ENCODE data around the gene UNC5B.
A peak's percentile ranks its signal among the peaks of the same experiment; 100 is the strongest.
"Not testable (repeated sequence)": the region's sequence is repeated elsewhere in the genome, so short reads cannot be mapped to it uniquely, and the experiment has no call there.

The UNC5B gene

DNA sequence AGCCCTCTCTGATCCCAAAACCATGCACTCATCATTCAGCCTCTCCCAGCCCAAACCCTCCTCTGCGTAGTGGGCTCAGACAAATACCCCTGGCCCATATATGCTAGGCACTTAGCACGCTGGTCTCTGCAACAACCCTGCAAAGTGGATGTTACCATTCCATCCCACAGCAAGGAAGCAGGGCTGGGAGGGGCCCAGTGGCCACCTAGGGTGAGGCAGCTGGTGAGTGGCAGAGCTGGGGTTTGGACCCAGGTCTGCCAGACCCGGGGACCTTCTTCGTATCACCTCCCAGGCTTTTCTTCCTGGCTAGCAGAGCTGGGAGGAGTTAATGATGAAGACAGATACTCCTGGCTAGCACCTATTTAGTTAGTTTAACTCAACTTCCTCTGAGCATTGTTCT, 73.6 kb downstream of the UNC5B start:
- DNase-seq = no peak

DNA sequence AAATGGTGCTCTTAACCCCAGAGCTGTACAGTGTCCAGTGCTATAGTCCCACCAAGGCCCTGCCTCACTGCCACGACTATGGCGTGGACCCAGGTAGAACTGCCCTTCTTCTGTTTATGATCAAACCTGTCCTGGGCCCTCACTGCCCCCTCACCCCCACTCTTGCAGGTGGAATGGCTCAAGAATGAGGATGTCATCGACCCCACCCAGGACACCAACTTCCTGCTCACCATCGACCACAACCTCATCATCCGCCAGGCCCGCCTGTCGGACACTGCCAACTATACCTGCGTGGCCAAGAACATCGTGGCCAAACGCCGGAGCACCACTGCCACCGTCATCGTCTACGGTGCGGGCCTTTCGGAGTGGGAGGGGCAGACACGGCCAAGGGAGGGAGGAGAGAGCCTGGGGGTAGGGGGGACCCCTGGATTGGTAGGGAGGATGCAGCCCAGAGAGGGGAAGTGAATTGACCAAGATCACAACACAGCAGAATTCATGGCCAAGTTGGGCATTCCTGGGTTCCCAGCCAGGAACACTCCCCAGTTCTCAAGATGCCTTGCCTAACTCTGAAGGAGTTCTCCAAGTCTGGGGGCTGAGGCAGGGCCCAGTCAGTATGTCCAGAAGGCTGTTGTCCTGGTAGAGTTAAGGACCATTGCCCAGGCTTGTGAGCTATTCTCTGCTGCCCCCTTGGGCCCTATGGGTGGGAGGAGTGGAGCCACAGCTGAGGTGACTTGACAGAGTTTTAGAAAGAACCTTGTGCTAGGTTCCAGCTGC, 74.3 kb downstream of the UNC5B start:
- no peak for DNase-seq

DNA sequence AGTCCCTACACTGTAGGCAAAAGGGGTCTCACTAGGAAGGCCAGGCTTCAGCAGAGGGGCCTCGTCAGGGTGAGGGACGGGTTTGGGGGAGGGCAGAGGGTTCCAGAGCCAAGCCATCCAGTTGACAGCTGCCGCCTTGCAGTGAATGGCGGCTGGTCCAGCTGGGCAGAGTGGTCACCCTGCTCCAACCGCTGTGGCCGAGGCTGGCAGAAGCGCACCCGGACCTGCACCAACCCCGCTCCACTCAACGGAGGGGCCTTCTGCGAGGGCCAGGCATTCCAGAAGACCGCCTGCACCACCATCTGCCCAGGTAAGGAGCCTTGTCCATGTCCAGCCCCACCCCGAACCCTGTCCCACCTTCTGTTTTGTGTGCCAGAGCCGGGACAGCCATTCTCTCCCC, 75.1 kb downstream of the UNC5B start:
- no peak for DNase-seq

DNA sequence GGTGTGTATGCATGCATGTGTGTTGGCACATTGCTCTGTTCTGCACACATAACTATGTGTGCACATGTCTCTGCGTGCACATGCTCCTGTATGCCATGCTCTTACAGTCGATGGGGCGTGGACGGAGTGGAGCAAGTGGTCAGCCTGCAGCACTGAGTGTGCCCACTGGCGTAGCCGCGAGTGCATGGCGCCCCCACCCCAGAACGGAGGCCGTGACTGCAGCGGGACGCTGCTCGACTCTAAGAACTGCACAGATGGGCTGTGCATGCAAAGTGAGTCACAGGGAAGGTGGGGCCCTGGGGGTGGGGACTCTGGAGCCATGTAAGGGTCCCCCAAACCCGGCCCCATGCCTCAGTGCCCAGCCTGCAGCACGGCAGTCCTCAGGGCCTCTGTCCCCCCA, 76.1 kb downstream of the UNC5B start:
- no peak for DNase-seq

DNA sequence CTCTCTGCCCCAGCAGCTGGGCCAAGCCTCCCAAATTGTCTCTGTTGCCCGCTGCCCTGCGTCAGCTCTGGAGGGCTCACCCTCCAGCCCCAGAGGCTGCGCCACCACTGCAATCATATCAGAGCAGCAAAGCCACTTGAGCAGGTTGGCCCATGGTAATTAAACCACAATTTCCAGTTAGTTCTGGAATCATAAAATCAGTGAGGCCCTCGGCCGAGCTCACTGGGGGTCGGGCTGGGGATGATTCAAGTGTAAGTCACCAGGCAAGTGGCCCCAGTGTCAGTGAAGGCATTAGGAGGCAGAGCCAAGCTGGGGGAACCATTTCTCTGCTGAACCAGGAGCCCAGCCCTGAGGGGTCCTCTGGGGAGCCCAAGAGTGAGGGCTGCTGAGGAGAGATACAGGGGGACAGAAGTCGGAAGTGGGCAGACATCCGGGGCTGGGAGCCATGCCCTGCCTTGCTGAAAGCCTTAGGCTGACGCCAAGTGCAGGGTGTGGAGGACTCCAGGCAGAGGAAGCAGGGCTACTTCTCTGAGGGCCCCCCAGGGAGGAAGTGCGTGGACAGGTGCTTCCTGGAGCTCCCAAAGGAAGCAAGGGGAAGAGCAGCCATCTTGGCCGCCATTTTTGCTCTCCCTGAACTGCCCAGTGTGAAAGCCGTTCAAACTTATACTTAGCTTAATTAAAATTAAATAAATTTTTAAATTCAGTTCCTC, 77.2 kb downstream of the UNC5B start:
- no peak for DNase-seq

DNA sequence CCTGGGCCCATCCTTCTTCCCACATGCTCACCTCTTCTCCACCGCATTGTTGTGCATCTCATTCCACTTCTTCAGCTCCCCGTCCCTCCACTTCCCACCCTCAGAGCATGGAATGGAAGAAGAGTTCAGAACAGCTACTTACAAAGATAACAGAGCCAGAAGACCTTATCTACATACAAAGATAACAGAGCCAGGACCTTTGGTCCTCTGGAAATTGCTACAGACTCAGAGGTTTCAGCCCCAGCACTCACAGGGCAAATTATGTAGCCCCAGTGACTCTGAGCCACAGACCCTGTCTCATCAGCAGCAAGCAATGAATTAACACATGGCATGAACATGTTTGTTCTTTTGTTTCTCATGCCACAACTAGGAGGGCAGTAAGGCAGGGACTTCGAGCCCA, 78.0 kb downstream of the UNC5B start:
- DNase-seq = no peak

DNA sequence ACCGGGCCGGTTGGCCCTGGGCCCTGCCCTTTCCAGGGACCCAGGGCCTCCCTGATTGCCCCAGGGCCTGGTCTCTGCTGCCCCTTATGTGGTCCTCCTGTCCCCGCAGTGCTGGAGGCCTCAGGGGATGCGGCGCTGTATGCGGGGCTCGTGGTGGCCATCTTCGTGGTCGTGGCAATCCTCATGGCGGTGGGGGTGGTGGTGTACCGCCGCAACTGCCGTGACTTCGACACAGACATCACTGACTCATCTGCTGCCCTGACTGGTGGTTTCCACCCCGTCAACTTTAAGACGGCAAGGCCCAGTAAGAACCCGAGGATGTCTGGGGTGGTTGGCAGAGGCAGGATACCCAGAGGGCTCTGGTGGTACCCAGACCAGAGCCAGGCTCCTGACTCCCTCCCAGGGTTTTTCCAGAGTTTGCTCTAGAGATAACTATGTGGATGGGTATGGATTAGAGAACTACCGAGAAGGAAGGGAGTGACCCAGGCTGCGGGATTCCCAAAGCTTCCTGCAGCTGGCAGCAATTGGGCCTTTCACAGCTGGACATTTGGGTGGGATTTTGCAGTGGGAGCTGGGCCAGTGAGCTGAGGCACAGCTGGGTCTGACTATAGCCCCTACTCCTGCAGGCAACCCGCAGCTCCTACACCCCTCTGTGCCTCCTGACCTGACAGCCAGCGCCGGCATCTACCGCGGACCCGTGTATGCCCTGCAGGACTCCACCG, 78.6 kb downstream of the UNC5B start:
- no peak for DNase-seq

DNA sequence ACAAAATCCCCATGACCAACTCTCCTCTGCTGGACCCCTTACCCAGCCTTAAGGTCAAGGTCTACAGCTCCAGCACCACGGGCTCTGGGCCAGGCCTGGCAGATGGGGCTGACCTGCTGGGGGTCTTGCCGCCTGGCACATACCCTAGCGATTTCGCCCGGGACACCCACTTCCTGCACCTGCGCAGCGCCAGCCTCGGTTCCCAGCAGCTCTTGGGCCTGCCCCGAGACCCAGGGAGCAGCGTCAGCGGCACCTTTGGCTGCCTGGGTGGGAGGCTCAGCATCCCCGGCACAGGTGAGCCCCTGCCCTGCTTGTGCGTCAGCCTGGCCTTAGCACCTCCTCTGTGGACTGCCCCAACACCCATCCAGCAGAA, 79.1 kb downstream of the UNC5B start:
- no peak for DNase-seq

DNA sequence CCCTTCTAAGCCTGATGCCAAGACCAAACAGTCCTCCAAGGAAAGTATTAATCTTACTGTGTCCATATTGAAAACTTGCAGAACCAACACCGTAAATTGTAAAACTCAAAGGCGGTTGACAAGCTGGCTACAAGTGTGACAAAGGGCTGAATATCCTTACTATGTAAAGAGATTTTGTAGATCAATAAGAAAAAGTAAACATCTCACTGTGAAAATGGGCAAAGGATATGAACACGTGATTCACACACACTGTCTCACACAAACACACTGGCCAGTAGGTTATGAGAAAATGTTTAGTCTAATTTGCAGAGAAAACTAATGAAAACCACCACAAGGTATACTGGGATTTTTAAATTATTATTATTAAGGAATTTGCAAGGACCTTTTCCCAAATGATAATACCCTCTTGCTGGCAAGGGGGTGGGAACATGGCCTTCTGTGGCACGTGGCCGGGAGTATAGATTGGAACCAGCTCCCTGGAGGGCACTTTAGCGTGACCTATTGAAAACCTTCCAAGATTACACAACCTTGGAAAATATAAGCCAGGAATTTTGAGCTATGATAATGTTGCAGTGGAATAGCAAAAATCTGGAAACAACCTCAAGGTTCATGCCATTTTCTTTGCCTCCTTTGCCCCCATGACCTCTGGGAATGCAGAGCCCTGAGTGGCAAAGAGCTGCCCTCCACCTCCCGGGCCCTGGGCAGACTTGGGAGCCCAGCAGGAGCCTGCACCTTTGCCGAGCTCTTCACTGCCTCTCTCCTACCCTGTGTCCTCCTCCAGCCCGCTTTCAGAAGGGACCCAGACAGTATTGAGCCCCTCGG, 80.5 kb downstream of the UNC5B start:
- DNase-seq = no peak

DNA sequence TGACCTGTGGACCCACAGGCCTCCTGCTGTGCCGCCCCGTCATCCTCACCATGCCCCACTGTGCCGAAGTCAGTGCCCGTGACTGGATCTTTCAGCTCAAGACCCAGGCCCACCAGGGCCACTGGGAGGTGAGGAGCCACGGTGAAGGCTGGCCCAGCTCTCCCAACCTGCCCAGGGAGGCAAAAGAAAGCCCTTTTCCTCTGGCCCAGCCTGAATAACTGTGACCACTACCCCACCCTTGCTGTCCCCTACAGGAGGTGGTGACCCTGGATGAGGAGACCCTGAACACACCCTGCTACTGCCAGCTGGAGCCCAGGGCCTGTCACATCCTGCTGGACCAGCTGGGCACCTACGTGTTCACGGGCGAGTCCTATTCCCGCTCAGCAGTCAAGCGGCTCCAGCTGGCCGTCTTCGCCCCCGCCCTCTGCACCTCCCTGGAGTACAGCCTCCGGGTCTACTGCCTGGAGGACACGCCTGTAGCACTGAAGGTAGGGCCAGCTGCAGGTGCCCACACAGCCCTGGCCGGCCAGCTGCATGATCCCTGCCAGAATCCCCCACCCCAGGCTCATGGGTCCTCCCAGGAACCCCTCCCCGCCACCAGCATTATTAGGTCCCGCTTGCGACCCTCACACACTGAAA, 81.2 kb downstream of the UNC5B start:
- peak; percentile 46 for DNase-seq

DNA sequence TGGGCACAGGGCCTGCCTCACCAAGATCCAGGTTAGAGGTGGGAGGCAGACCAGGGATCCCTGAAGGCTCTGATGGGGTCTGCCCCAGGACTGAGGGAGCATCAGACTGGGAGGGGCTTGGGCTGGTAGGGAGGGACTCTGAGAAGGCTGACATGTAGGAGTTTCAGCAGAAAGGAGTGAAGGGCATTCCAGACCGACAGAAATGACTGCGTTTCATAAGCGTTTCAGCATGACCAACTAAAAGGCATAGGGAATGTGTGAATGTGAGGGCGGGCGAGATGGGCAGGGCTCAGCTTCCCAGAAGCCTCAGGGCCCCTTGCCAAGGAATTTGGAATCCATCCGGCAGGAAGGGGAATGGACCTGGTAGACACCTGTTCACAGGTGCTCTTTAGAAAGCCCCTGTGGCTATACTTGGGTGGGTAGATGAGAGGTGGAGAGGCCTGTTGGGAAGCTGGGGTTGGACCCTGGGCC, 81.8 kb downstream of the UNC5B start:
- DNase-seq = no peak

DNA sequence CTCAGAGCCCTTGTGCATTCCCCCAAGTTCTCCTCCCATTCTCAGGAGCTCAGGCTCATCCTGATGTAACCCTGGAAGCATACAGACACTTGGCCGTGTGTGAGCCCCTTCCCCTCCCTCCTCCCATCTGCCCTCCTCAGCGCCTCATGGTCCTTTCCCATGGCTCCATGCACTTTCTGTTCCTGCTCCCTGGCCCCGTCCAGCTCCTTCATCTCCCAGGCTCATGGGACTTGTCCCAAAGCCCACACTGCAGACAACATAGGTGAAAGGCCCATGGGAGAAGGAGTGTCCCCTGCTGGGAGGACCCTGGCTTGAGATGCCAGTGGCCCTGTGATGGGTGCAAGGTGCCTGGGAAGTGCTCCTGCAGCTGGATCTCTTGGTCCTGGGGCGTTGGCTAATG, 82.5 kb downstream of the UNC5B start:
- no peak for DNase-seq

DNA sequence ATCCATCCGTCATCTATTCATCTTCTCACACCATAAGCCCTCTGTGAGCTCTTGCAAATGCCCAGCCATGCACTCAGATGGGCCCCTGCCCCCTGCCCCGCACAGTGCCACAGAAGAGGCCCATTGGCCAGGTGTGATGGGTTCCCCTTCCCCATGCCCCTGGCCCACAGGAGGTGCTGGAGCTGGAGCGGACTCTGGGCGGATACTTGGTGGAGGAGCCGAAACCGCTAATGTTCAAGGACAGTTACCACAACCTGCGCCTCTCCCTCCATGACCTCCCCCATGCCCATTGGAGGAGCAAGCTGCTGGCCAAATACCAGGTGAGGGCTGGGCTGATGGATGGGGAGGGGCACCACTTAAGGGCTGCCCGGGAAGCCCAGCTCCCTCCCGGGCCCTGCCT, 83.3 kb downstream of the UNC5B start:
- no peak for DNase-seq

DNA sequence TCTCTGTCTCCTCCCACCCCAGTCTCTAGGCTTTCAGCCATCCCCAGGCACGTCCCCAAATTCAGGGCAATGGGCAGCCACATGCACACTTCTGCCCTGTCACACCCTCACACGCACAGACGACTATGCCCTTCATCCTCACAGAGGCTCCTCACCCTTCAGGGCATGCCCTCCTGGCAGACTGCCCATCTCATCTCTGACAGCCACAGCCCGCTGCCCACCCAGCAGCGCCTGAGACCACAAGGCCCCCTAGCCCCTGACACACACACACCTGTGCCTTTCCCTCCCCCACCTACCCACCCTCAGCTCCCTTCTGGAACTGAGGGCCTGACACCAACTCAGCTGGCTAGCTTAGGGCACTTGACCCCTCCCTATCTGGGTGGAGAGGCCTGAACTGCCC, 83.7 kb downstream of the UNC5B start:
- DNase-seq = no peak

DNA sequence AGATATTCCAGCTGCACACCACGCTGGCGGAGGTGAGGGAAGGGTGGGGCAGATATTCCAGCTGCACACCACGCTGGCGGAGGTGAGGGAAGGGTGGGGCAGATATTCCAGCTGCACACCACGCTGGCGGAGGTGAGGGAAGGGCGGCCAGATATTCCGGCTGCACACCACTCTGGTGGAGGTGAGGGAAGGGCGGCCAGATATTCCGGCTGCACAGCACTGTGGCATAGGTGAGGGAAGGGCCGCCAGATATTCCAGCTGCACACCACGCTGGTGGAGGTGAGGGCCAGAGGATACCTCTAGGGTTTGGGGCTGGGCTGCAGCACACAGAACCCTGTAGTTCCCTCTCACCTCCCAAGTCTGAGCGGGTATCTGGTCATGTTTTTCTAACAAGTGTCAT, 84.4 kb downstream of the UNC5B start:
- DNase-seq = not testable (repeated sequence)

DNA sequence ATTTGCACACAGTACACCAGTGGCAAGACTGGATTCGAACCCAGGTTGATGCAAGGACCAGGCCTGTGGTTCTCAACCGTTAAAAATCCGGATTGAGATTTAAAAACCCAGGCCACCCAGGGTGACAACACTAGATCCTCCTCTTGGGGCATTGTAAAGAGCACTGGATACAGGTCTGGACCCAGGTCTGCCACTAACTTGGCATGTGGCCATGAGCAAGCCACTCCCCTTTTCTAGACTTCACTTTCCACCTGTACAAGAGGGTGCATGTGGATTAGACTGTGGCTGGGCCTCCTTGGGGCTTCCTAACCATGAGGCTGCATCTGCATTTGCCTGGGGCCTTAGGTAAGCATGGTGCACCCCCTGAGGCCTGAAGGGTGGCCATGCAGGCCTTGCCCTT, 85.0 kb downstream of the UNC5B start:
- DNase-seq = peak; percentile 28

DNA sequence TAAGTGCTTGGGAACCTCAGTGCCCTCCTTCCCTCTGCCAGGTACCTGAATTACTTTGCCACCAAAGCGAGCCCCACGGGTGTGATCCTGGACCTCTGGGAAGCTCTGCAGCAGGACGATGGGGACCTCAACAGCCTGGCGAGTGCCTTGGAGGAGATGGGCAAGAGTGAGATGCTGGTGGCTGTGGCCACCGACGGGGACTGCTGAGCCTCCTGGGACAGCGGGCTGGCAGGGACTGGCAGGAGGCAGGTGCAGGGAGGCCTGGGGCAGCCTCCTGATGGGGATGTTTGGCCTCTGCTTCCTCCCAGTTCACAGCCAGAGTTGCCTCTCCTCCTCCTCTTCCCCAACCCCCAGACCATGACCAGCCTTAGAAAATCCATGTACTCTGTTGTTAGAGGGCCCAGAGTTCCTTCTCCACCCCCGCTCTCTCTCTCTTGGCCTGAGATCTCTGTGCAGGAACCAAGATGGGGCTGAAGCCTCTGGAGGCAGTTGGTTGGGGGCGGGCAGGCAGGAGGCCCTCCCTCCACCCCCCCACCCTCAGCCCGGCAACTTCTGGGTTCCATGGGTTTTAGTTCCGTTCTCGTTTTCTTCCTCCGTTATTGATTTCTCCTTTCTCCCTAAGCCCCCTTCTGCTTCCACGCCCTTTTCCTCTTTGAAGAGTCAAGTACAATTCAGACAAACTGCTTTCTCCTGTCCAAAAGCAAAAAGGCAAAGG, 86.9 kb downstream of the UNC5B start:
- DNase-seq = no peak

DNA sequence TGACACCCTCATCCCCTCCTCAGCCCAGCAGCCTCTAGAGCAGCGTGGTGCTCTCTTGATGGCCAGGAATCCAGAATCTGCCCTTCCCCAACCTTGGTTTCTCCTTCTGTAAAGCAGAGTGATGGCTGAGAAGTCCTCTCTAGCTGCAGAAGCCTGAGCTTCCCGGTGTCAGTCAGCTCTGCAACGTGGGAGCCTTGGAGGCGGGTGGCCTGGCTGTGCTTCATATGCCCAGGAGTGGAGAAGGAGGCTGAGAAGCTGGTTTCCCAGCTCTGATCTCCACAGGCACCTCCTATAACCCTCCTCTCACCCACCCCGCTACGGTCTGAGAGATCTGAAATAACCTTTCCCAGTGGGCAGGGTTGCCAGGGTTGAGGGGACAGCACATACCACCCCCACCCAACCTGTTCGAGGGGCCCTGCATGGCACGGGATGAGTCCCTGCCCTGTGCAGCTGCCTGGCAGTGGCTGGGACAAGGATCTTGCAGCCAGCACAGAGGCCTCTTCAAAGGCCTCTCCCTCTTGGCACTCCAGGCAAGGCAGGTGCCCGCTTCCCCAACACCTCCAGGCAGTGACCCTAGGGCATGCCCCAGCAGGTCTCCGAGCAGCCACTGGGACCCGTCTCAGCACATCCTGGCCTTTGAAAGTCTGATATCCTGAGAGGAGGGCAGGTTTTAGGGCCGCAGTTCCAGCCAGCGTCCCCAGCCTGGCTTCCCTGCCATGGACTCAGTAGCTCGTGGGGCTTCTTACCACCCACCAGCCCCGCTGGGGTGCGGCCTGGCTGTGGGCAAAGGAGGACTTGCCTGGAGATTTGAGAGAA, 88.4 kb downstream of the UNC5B start:
- DNase-seq = peak; percentile 64

DNA sequence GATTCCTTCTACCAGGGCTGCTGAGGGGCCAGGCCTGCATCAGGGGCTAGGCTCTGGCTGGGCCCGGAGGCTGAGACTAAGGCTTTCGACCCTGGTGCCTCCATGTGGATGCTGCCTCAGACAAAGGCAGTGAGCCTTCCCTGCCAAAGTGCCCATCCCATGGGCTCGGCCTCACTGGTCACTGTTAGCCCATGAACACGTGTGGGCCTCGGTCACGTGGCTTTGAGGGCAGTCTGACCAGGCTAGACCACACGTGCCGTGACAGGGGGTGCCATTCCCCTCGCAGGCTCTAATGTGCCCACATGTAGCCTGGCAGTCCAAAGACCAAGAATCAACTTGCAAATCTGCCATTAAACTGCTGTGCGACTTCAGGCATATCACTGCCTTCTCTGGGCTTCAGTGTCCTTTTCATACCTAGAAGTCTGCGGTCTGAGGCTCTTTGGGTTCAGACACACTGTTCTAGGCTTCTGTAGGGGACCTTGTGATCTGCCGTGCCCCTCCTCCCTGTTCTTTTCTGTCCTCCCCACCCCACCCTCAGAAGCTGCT, 89.1 kb downstream of the UNC5B start:
- DNase-seq = no peak

DNA sequence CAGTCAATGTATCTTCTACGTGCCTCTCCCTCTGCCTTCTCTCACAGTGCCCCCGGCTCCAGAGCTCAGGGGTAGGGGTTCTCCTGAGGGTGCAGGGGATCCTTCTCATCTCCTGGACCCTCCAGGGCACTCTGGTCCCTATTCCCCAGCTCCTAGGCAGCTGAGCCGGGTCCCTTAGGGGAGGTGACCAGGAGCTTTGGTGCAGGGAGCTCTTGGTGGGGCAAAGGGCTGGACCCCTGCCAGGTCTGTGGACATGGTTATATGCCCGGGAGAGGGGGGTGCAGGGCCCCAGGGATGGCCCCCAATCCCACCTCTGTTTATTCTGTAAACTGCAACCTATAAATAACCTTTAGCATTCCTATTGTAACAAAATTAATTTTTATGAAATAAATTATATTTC, 90.1 kb downstream of the UNC5B start:
- no peak for DNase-seq
